Measurements from ENCODE around the gene SLC16A8.

SLC16A8 gene

GRCh38 chr22:38110008-38110862, 26.3 kb upstream of the SLC16A8 start, which contains the start of gene BAIAP2L2:
Gene BAIAP2L2 (minus strand): TSS chr22:38110684. CDS start chr22:38110525, 159 bp downstream.
- Histone ChIP-seq H3K27ac (ENCODE audit: extremely low read depth, low read depth, low read length) (no peak within 1 kb of the TSS), H3K36me3 (ENCODE audit: control insufficient read depth in 2 of 2, insufficient read depth in 1 of 2, low read length in 2 of 2) (peaks cover 0 to 11% of the 10 kb centered on the region in 2 experiments; a peak in 1 of 3 replicates), H3K4me1 (ENCODE audit: control insufficient read depth, insufficient read depth, low read length) (no peaks in the 10 kb centered on the region; the same call in 1 of the 2 replicates), H3K9me3 (ENCODE audit: control insufficient read depth, insufficient read depth, low read depth, low read length) (no peaks in the 10 kb centered on the region), H3K4me3 (ENCODE audit: low read depth, low read length) (no peak within 1 kb of the TSS)
- ChIA-PET POLR2A (interaction anchor here (0.6 to 1.1 kb wide), 2 partner anchors 10 to 222 kb away, joined by 3 read pairs; no protein-coding TSS in a partner anchor), CTCF (interaction anchor here (0.7 to 2.9 kb wide), 4 partner anchors 10 to 120 kb away, joined by 3 to 12 read pairs (median 4); no protein-coding TSS in a partner anchor)
- TF ChIP-seq ZNF324 (tag by site-specific recombination; IDR thresholded peaks at IDR 0.05): no peak
- TF ChIP-seq ZNF596 (tag by site-specific recombination; IDR thresholded peaks at IDR 0.05): peak; percentile 95
- TF ChIP-seq ZNF600 (tag by site-specific recombination; IDR thresholded peaks at IDR 0.05): no peak
- TF ChIP-seq EGR2 (tag by site-specific recombination; IDR thresholded peaks at IDR 0.05; ENCODE audit: low read depth): no peak
- TF ChIP-seq ZNF768 (tag by site-specific recombination; IDR thresholded peaks at IDR 0.05): no peak
- no peak for TF ChIP-seq ZNF704 (tag by site-specific recombination; IDR thresholded peaks at IDR 0.05)
- no peak for TF ChIP-seq TSHZ1 (tag by site-specific recombination; IDR thresholded peaks at IDR 0.05; ENCODE audit: borderline replicate concordance)

GRCh38 chr22:38109371-38110001, 25.5 kb upstream of the SLC16A8 start:
- Histone ChIP-seq H3K27ac (ENCODE audit: extremely low read depth, low read depth, low read length) (no peak overlapping the region), H3K4me1 (ENCODE audit: control insufficient read depth, insufficient read depth, low read length) (no peaks in the 10 kb centered on the region; the same call in 1 of the 2 replicates), H3K9me3 (ENCODE audit: control insufficient read depth, insufficient read depth, low read depth, low read length) (no peaks in the 10 kb centered on the region), H3K36me3 (ENCODE audit: control insufficient read depth in 2 of 2, insufficient read depth in 1 of 2, low read length in 2 of 2) (peaks cover 0 to 7% of the 10 kb centered on the region in 2 experiments; a peak in 1 of 3 replicates), H3K4me3 (ENCODE audit: low read depth, low read length) (no peak overlapping the region)
- CTCF ChIA-PET: interaction anchor here (0.6 to 2.9 kb wide), 4 partner anchors 9 to 179 kb away, joined by 3 to 12 read pairs (median 4); no protein-coding TSS in a partner anchor
- POLR2A ChIA-PET: interaction anchor here (1.1 kb wide), 1 partner anchor 10 kb away, joined by 3 read pairs; no protein-coding TSS in a partner anchor
- TF ChIP-seq ZNF292 (tag by site-specific recombination; IDR thresholded peaks at IDR 0.05; ENCODE audit: borderline replicate concordance, low read depth) (no peak), ZNF677 (tag by site-specific recombination; IDR thresholded peaks at IDR 0.05) (no peak), SCRT1 (tag by site-specific recombination; IDR thresholded peaks at IDR 0.05; ENCODE audit: borderline replicate concordance) (no peak), TRIM28 (IDR thresholded peaks at IDR 0.05; ENCODE audit: borderline replicate concordance, low read length) (no peak), ZNF155 (tag by site-specific recombination; IDR thresholded peaks at IDR 0.05) (no peak), PBX3 (CRISPR knock-in tag; IDR thresholded peaks at IDR 0.05) (no peak), REST (tag by site-specific recombination; IDR thresholded peaks at IDR 0.05) (no peak), ZNF792 (tag by site-specific recombination; IDR thresholded peaks at IDR 0.05) (no peak), BCL11A (tag by site-specific recombination; IDR thresholded peaks at IDR 0.05; ENCODE audit: low read depth) (0 out of 2 replicates have a peak, but pooled peaks have one; percentile 17), ZNF391 (tag by site-specific recombination; IDR thresholded peaks at IDR 0.05; ENCODE audit: borderline replicate concordance, low read depth) (no peak), ZBTB8A (tag by site-specific recombination; IDR thresholded peaks at IDR 0.05) (0 out of 2 replicates have a peak, but pooled peaks have one; percentile 27), HIC1 (tag by site-specific recombination; IDR thresholded peaks at IDR 0.05) (peak; percentile 71; the same call in 1 of the 2 replicates), KLF7 (tag by site-specific recombination; IDR thresholded peaks at IDR 0.05; ENCODE audit: borderline replicate concordance) (no peak)

Data from HEK293 (cell line).